H9 (cell line): ENCODE measurements around the gene TOGARAM2. TPM values are rescaled to one million over a fixed set of nuclear protein-coding genes. Genes with fewer than 3 reads are reported as not detected.

ENCODE experiments used
- DNase-seq: peaks from one replicate; pipeline ENCODE4 v3.0.0-alpha.2; 2017
- H2AFZ ChIP-seq: one replicate; pipeline ENCODE4 v1.6.1; 2013; ENCODE audit warnings: mild to moderate bottlenecking, low read length, control low read depth, moderate library complexity
- H2AK5ac ChIP-seq: 2 replicates; pipeline ENCODE4 v1.6.1; 2013; ENCODE audit warnings: low read length, control low read depth, mixed read lengths; ENCODE audit not compliant: insufficient read length
- H2BK120ac ChIP-seq: one replicate; pipeline ENCODE4 v1.6.1; 2013; ENCODE audit warnings: low read depth, mild to moderate bottlenecking, low read length, control low read depth, inconsistent platforms; ENCODE audit not compliant: poor library complexity, severe bottlenecking
- H2BK12ac ChIP-seq: 2 replicates; pipeline ENCODE4 v1.6.1; 2013; ENCODE audit warnings: low read length, control low read depth, mixed read lengths, low read depth; ENCODE audit not compliant: insufficient read length
- H2BK15ac ChIP-seq: 2 replicates; pipeline ENCODE4 v1.6.1; 2013; ENCODE audit warnings: low read depth, low read length, control low read depth
- H2BK20ac ChIP-seq: one replicate; pipeline ENCODE4 v1.6.1; 2013; ENCODE audit warnings: low read depth, mild to moderate bottlenecking, low read length, control low read depth, inconsistent platforms; ENCODE audit not compliant: poor library complexity, severe bottlenecking
- H2BK5ac ChIP-seq: 2 replicates; pipeline ENCODE4 v1.6.1; 2013; ENCODE audit warnings: low read length, control low read depth, mixed read lengths; ENCODE audit not compliant: insufficient read length
- H3K14ac ChIP-seq: 2 replicates; pipeline ENCODE4 v1.6.1; 2013; ENCODE audit warnings: low read length, control low read depth; ENCODE audit not compliant: insufficient read depth
- H3K18ac ChIP-seq: 2 replicates; pipeline ENCODE4 v1.6.1; 2013; ENCODE audit warnings: low read depth, mild to moderate bottlenecking, mixed read lengths, low read length, control low read depth; ENCODE audit not compliant: insufficient read length
- H3K23ac ChIP-seq: 2 replicates; pipeline ENCODE4 v1.6.1; 2013; ENCODE audit warnings: low read length, control low read depth, mixed read lengths, low read depth; ENCODE audit not compliant: insufficient read length
- H3K23me2 ChIP-seq: 2 replicates; pipeline ENCODE4 v1.6.1; 2013; ENCODE audit warnings: low read depth, mild to moderate bottlenecking, mixed read lengths, low read length, control low read depth; ENCODE audit not compliant: insufficient read length, poor library complexity, severe bottlenecking
- H3K27ac ChIP-seq: 2 replicates; pipeline ENCODE4 v1.5.1; 2013; ENCODE audit warnings: low read length, control low read depth, mixed read lengths, low read depth; ENCODE audit not compliant: insufficient read length
- H3K27me3 ChIP-seq: 2 replicates; pipeline ENCODE4 v1.6.1; 2013; ENCODE audit warnings: low read length, control low read depth, inconsistent platforms; ENCODE audit not compliant: insufficient read depth
- H3K4ac ChIP-seq: 2 replicates; pipeline ENCODE4 v1.6.1; 2013; ENCODE audit warnings: low read depth, mild to moderate bottlenecking, control low read depth, inconsistent platforms, low read length, moderate library complexity
- H3K4me1 ChIP-seq: 2 replicates; pipeline ENCODE4 v1.6.1; 2013; ENCODE audit warnings: low read length, control low read depth, inconsistent platforms; ENCODE audit not compliant: insufficient read depth
- H3K4me2 ChIP-seq: 2 replicates; pipeline ENCODE4 v1.6.1; 2013; ENCODE audit warnings: low read length, control low read depth, mixed read lengths; ENCODE audit not compliant: insufficient read length, insufficient read depth
- H3K56ac ChIP-seq: 2 replicates; pipeline ENCODE4 v1.6.1; 2013; ENCODE audit warnings: low read depth, mild to moderate bottlenecking, mixed read lengths, low read length, control low read depth; ENCODE audit not compliant: insufficient read length
- H3K79me1 ChIP-seq: 2 replicates; pipeline ENCODE4 v1.6.1; 2013; ENCODE audit warnings: low read depth, mild to moderate bottlenecking, moderate library complexity, low read length, control low read depth, inconsistent platforms; ENCODE audit not compliant: insufficient read depth, poor library complexity, severe bottlenecking
- H3K79me2 ChIP-seq: 2 replicates; pipeline ENCODE4 v1.6.1; 2013; ENCODE audit warnings: low read length, control low read depth, inconsistent platforms; ENCODE audit not compliant: insufficient read depth
- H3K9ac ChIP-seq: 2 replicates; pipeline ENCODE4 v1.6.1; 2013; ENCODE audit warnings: low read length, control low read depth, mixed read lengths; ENCODE audit not compliant: insufficient read length; ENCODE audit errors: extremely low read depth
- H3K9me3 ChIP-seq: one replicate; pipeline ENCODE4 v1.6.1; 2013; ENCODE audit warnings: low read depth, low read length, inconsistent platforms; ENCODE audit not compliant: control insufficient read depth
- H3T11ph ChIP-seq: one replicate; pipeline ENCODE4 v1.6.1; 2013; ENCODE audit warnings: mild to moderate bottlenecking, low read length, control low read depth, inconsistent platforms
- H4K20me1 ChIP-seq: one replicate; pipeline ENCODE4 v1.6.1; 2013; ENCODE audit not compliant: control insufficient read depth, insufficient read length, insufficient read depth
- H4K5ac ChIP-seq: 2 replicates; pipeline ENCODE4 v1.6.1; 2013; ENCODE audit warnings: low read depth, mild to moderate bottlenecking, mixed read lengths, low read length, control low read depth; ENCODE audit not compliant: insufficient read length
- H4K8ac ChIP-seq: replicated peaks from 2 replicates; pipeline ENCODE4 v1.6.1; 2013; ENCODE audit warnings: low read length, control low read depth, mixed read lengths, low read depth; ENCODE audit not compliant: insufficient read length
- H4K91ac ChIP-seq: 2 replicates; pipeline ENCODE4 v1.6.1; 2013; ENCODE audit warnings: low read depth, mild to moderate bottlenecking, moderate library complexity, mixed read lengths, low read length, control low read depth; ENCODE audit not compliant: insufficient read length
- H3K27ac Mint-ChIP-seq, 3 experiments: 2 replicates in 2 of 3; 3 replicates in 1 of 3; pipeline ENCODE4 v1.8.0; 2020 to 2021; ENCODE audit warnings: mixed read lengths in 3 of 3, mild to moderate bottlenecking in 1 of 3, moderate library complexity in 1 of 3
- H3K27me3 Mint-ChIP-seq: 2 replicates; pipeline ENCODE4 v1.8.0; 2021; ENCODE audit warnings: low read depth, mild to moderate bottlenecking, moderate library complexity, mixed read lengths
- H3K36me3 Mint-ChIP-seq, 3 experiments: 2 replicates in 2 of 3; 3 replicates in 1 of 3; pipeline ENCODE4 v1.8.0; 2020 to 2021; ENCODE audit warnings: low read depth in 3 of 3, mixed read lengths in 3 of 3; ENCODE audit not compliant: insufficient read depth in 1 of 3
- H3K4me1 Mint-ChIP-seq, 2 experiments: 2 replicates each; pipeline ENCODE4 v1.8.0; 2020; ENCODE audit warnings: mixed read lengths in 2 of 2
- H3K4me3 Mint-ChIP-seq, 2 experiments: 2 replicates in 1 of 2; 3 replicates in 1 of 2; pipeline ENCODE4 v1.8.0; 2020 to 2021; ENCODE audit warnings: mild to moderate bottlenecking in 2 of 2, mixed read lengths in 2 of 2, moderate library complexity in 1 of 2
- H3K9me3 Mint-ChIP-seq, 2 experiments: 2 replicates in 1 of 2; 3 replicates in 1 of 2; pipeline ENCODE4 v1.8.0; 2020; ENCODE audit warnings: mild to moderate bottlenecking in 2 of 2, mixed read lengths in 2 of 2, moderate library complexity in 1 of 2
- WGBS: extraction: QIAGEN DNeasy Blood & Tissue Kit; methylation state at CpG from one replicate; pipeline ENCODE4 v1.1.7; 2013; ENCODE audit warnings: missing lambda C conversion rate, low lambda C conversion rate, mixed read lengths; ENCODE audit not compliant: insufficient read length; ENCODE audit errors: extremely low coverage; 5-methylcytosine and 5-hydroxymethylcytosine counted together
- total RNA-seq: library from RNA; stranded (reverse); gene quantifications from 2 replicates; pipeline ENCODE4 v1.2.1, GENCODE V29; 2021
- TF ChIP-seq, protein P1 (sequence below): fragments of 200-600 bp; sonication (generic); conservative IDR thresholded peaks from 3 replicates; pipeline ENCODE4 v1.8.0; 2021; ENCODE audit warnings: antibody characterized with exemption, mild to moderate bottlenecking

The TOGARAM2 gene
- total RNA-seq, 1 experiment from 2014 or later = 0.83 TPM

DNA sequence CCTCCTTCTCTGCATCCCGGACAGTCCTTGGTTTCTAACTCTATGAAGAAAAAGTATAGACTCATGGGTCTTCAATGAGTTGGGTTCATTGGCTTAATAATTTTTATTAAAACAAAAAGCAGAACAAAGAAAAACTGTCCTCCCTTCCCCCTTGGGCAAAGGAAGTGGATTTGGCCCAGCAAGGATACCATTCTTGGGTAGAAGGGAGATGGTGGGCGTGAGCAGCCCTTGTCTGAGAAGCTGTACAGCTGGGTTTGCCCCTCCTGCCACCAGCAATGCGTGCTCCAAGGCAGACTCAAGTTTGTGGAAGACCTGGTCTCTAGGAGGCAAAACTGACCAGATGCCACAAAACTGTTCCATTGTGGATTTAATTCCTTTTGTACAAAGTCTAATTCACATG is 80.5 kb downstream of the TOGARAM2 start:
- Histone ChIP-seq H3K4me2 (no peak overlapping the region), H3K27ac (no peak overlapping the region), H4K5ac (no peak overlapping the region), H3K4me1 (no peaks in the 10 kb centered on the region), H2AFZ (no peak overlapping the region), H3K9ac (no peak overlapping the region), H3K14ac (no peak overlapping the region), H2BK12ac (no peak overlapping the region), H3K18ac (no peak overlapping the region), H2AK5ac (no peak overlapping the region), H3K9me3 (no peaks in the 10 kb centered on the region), H4K20me1 (no peaks in the 10 kb centered on the region), H4K8ac (no peak overlapping the region), H3K27me3 (no peaks in the 10 kb centered on the region), H2BK15ac (no peak overlapping the region), H2BK20ac (no peak overlapping the region), H3K79me2 (no peaks in the 10 kb centered on the region), H3K56ac (no peak overlapping the region), H3K23me2 (no peaks in the 10 kb centered on the region), H3K23ac (no peak overlapping the region), H3K79me1 (no peaks in the 10 kb centered on the region), H2BK5ac (no peak overlapping the region), H3K4ac (no peak overlapping the region), H3T11ph (no peak overlapping the region), H4K91ac (no peak overlapping the region), H2BK120ac (no peak overlapping the region)
- TF ChIP-seq, protein P1, sequence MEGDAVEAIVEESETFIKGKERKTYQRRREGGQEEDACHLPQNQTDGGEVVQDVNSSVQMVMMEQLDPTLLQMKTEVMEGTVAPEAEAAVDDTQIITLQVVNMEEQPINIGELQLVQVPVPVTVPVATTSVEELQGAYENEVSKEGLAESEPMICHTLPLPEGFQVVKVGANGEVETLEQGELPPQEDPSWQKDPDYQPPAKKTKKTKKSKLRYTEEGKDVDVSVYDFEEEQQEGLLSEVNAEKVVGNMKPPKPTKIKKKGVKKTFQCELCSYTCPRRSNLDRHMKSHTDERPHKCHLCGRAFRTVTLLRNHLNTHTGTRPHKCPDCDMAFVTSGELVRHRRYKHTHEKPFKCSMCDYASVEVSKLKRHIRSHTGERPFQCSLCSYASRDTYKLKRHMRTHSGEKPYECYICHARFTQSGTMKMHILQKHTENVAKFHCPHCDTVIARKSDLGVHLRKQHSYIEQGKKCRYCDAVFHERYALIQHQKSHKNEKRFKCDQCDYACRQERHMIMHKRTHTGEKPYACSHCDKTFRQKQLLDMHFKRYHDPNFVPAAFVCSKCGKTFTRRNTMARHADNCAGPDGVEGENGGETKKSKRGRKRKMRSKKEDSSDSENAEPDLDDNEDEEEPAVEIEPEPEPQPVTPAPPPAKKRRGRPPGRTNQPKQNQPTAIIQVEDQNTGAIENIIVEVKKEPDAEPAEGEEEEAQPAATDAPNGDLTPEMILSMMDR = no peak
- Mint-ChIP-seq H3K4me1 (peaks cover 16 to 22% of the 10 kb centered on the region in 2 experiments), H3K9me3 (no peaks in the 10 kb centered on the region), H3K27me3 (peaks cover 2% of the 10 kb centered on the region), H3K4me3 (no peak overlapping the region), H3K36me3 (no peaks in the 10 kb centered on the region), H3K27ac (no peak overlapping the region)
- no peak for DNase-seq
- WGBS = no CpG with 5 or more reads among the region's 3 CpGs
